Measurements from ENCODE around the gene AKT3.

GRCh38 chr1:243438815-243439214, 411.2 kb downstream of the AKT3 start:
- no peak for TF ChIP-seq CTCF (IDR thresholded peaks at IDR 0.05)
- TF ChIP-seq POLR2A (IDR thresholded peaks at IDR 0.05): no peak
